ENCODE results near the gene IL19. TPM values are rescaled to one million over a fixed set of nuclear protein-coding genes. Genes with fewer than 3 reads are reported as not detected.
"Not testable (repeated sequence)": the region's sequence is repeated elsewhere in the genome, so short reads cannot be mapped to it uniquely, and the experiment has no call there.

Gene IL19
- polyA plus RNA-seq, 3 donors = 0.54 to 0.96 (median 0.89) TPM

DNA sequence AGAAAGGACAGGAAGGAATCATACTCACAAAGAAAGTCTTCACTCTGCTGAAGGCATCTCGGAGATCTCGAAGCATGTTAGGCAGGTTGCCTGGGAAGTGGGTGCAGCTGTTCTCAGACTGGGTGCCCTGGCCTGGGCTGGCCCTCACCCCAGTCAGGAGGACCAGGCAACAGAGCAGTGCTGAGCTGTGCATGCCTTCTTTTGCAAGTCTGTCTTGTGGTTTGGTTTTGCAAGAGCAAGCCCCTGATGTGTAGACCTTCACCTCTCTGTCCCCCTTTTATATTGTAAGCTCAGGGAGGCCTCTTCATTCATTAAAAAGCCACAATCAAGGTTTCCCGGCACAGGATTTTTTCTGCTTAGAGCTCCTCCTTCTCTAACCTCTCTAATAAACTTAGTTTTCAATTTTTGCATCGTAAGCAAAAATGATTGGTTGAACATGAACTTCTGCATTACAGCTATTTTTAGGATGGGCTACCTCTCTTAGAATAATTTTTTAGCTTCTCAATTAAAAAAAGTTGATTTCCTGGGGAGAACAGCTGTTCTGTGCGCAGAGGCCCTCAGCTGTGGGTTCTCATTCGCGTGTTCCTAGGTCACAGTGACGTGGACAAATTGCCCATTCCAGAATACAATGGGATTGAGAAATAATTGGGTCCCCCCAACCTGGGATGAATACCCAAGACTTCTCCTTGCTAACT lies 1.8 kb downstream of the IL19 start, which contains the start of gene IL10:
Gene IL10, minus strand, starts transcription at position 252 of the 695 bp plus-strand sequence. Its CDS starts 59 bp downstream, at position 193.
- DNase-seq (ENCODE audit: low read depth in 3 of 3, low spot score in 2 of 3) = no peak

DNA sequence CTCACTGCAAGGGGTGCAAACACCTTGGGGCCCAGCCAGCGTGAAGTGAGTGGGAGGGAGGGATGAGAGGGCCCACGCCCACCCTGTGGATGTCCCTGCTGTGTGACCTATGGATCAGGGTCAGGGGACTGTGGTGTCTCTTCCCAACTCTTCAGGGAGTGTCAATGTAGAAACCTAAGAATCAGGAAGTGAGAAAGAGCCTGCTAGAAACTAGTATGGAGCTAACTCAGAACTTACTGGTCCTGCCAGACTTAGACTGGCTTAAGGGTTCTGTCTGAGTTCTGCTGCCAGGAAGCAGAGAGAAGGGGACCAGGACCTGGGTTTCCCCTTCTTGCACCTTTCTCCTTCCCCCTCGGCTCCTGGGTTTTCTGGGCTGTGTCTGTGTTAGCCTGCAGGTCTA lies 3.5 kb downstream of the IL19 start:
- DNase-seq (ENCODE audit: low read depth in 3 of 3, low spot score in 2 of 3) = no peak

DNA sequence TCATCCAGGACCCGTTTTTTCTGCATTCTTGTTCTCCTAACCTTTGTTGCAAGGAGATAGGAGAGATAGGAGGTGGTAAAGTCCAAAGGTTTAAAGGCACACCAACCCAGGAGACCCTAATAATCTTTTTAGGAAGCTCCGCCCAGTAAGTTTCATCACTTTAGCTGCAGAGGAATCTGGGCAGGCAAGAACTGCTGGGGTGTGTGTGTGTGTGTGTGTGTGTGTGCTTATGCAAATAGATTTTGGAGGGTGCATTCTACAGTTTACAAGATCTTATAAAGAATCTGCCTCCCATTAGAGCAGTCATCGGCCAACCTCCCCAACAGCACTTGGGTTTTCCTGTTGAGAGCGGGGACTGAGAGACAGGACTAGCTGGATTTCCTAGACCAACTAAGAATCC lies 5.7 kb downstream of the IL19 start:
- no peak for DNase-seq (ENCODE audit: low read depth in 3 of 3, low spot score in 2 of 3)

DNA sequence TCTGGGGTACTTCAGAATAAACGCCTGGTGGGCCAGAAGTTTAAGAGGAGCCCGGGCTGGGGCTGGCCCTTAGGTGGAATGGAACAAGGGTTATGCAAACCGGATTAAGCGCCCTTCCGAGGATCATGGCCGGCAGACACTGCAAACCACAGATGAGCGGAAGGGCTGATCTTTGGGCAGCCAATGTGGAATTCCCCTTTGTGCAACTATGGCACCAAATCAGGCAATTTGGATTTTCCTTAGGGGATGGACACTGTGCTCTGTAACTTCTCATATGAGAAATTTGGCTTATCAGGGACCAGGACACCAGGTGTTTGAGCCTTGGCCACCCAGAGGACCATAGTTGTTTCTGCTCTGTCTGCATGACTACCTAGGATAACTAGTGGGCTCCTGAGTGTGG lies 7.5 kb downstream of the IL19 start:
- DNase-seq (ENCODE audit: low read depth in 3 of 3, low spot score in 2 of 3) = no peak

DNA sequence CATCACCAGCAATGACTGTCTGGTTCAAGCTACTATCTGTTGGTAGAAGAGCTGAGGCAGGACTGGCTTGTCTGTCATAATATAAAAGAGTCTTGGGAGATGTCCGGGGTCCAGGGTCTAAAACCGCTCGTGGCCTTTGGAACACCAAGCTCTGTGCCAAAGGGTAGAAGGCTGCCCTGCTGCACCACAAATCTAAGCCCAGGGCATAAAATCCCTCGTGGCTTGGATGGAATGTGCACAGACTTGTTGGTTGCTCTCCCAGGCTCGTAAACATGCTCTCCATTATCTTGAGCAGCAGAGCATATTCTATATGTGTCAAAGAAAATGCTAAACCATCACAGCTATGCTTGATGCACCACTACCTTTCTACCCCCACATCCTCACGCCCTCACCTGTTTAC lies 8.3 kb downstream of the IL19 start:
- not testable (repeated sequence) for DNase-seq (ENCODE audit: low read depth in 3 of 3, low spot score in 2 of 3)

DNA sequence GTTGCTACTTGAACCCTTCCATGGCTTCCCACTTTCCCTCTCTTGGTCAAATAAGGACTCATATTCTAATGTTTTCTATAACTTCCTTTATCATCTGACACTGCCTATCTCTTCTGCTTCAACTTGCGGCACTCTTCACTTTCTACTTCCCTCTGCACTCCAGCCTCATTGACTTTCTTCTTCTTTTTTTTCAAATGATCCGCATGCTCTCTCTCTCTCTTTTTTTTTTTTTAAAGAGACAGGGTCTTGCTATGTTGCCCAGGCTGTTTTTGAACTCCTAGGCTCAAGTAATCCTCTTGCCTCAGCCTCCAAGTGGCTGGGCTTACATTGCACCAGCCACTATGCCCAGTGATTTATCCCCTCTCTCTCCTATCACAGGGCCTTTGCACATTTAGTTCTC lies 9.1 kb downstream of the IL19 start:
- DNase-seq (ENCODE audit: low read depth in 3 of 3, low spot score in 2 of 3) = no peak

DNA sequence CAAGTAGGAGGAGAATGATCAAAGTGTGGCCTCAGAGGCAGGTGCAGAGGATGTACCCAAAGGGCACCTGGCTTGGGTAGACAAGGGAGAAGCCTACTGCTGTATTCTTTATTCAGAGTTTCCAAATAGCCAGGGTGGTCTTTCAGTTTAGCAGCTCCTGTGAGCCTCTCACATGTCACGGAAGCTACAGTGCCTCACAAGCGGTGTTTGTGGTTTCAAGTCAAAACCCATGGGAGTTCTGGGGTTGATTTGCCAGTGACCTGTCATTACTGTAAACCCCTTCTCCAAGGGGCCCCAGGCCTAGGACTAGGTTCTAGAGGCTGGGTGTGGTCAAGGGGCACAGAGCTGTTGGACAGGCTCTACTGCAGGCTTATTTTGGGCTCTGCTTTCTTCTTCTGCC lies 11.9 kb downstream of the IL19 start:
- DNase-seq (ENCODE audit: low read depth in 3 of 3, low spot score in 2 of 3) = no peak

DNA sequence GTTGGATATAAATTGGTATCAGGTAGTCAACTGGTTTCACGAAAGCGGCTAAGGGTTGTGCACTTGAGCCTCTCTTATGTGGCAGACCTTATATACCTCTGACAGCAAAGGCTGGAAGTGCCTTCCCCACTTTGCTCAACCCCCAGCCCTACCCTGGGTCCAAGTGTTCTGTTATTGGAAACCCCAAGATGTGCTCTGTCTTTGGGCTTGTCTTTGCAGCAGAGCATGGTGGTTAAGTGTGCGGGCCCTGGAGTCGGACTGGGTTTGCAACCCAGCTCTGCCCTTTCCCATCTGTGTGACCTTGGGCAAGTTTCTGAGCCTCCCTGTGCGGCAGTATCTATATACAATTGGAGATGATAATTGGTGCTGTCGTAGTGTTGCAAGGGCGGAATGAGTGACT lies 12.9 kb downstream of the IL19 start:
- no peak for DNase-seq (ENCODE audit: low read depth in 3 of 3, low spot score in 2 of 3)

DNA sequence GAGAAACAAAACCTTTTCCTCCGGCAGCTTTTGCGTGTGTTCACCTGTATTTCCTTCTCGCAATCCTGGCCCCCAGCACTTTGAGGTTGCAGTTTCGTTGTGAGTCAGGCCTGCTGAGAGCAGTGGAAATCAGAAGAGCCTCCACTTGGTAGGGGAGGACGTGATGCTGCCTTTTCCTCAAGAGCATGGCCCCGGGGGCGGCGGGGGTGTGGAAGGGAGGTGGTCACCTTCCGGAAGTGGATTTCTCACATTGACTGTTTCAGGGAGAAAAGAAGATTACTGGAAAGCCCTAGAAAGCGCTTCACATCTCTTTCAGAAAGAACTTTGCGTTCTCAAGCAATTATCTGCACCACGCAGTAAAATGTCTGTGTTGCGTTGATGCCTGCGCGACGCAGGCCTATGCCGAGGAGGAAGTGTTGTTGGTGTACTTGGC lies 13.9 kb downstream of the IL19 start:
- DNase-seq (ENCODE audit: low read depth in 3 of 3, low spot score in 2 of 3) = no peak

DNA sequence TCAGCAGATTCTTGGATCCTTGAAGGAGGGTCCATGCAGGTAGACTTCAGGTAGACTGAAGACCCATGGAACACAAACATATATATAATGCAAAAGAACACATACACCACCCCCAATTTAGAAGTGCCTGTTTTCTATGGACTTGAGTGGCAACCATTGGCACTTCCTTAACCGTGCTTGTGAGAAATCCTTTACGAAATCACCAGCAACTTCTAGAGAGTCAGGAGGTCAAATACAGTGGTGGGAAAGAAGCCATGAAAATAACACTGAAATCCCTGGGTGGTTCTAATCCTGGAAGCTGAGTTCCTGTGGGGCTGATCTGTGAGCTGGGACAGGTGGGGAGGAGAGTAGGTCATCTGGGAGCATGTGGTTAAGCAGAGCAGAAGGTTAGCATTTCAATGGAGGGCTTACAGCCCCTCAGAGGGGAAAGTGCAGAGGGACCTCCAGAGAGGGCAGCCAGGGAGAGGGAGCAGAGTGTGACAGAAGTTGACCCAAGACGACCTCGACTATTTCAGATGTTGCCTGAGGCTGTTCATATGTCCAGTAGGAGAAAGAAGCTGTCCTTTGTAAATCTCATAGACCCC lies 14.7 kb downstream of the IL19 start:
- no peak for DNase-seq (ENCODE audit: low read depth in 3 of 3, low spot score in 2 of 3)

DNA sequence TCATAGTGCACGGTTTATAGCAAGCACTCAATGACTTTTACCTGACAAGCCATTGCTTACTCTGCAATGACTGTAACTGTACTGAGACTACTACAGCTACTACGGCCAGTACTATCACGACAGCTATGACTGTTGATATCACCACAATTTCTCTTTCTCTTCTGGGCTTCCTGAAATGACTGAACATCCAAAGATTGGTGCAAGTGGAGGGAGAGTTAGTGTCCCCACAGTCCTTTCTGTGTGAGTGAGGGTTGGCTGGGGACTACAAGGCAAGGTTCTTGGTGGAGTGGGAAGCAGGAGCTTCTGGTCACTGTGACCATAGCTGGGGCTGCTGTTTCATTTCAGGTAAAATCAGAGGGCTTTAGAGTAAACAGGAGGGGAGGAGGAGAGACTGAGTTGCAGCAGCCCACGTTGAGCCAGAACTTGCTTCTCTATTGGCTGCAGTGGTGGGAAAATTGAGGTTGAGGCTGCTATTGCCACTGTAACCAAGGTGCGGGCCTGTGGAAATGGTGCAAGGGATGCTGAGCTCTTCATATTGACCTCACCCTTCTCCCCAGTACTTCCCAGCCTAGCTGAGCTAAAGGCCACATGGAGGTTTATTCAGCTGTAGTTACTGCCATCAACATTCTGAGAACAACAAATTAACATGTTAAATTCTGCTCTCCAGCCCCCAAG lies 15.8 kb downstream of the IL19 start:
- no peak for DNase-seq (ENCODE audit: low read depth in 3 of 3, low spot score in 2 of 3)

DNA sequence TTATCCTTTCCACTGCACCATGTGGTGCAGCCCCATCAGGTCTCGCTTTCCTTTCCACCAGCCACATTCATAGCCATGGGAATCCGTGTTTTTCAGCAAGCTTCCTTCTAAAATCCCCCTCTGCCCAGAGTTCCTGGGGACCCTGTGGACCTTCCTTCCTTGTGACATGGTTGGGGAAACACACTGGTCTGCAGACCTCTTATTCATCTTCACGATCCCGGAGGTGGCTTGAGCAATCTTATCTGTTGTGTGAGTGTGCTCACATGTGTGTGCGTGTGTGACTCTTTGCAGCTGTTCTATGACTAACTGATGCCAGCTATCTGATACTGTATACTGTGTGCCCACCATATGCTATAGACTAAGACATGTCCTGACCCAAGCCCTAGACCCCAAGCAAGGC lies 17.3 kb downstream of the IL19 start:
- DNase-seq (ENCODE audit: low read depth in 3 of 3, low spot score in 2 of 3) = no peak

DNA sequence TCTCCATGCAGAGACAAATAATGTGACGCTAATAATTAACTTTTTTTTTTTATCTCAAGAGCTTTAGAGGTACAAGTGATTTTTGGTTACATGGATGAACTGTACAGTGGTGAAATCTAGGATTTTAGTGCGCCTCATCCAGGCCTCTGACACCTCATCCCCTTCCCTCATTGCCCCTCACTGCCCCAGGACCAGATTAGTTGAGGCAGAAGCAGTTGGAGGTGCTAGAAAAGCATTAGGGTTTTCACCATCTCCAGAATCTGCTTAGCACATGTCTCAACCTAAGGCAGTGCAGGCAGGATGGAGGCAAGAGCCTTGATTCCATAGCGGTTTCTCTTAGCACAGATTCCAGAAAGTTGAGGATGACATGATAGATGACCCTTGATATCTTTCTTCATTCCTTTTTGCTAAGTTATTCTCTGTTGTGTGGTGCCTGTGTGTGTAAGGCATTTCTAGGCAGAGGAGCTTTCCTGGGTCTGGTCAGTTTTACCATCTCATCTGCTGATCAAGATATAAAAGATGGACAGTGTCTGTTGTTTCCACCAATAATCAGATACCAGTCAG lies 18.0 kb downstream of the IL19 start:
- no peak for DNase-seq (ENCODE audit: low read depth in 3 of 3, low spot score in 2 of 3)

DNA sequence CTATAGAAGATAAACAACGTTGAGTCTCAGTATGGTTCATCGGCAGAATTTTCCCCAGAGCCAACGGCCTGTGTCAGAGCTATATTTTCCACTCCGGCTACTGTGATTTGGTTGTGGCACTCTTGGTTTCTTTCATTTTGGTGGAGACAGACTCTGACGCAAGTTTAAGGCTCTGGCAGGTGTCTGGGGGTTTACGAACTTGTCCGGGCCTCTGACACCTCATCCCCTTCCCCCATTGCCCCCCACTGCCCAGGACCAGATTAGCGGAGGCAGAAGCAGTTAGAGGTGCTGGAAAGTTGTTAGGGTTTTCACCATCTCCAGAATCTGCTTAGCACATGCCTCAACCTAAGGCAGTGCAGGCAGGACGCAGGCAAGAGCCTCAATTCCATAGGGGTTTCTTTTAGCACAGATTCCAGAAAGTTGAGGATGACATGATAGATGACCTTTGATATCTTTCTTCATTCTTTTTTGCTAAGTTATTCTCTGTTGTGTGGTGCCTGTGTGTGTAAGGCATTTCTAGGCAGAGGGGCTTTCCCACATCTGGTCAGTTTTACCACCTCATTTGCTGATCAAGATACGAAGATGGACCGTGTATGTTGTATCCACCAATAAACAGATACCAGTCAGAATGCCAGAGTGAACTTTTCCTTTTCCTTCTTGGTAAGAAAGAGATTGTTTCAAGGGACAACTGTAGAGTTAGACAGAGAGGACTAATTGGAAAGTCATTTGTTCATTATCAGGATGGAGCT lies 20.1 kb downstream of the IL19 start:
- no peak for DNase-seq (ENCODE audit: low read depth in 3 of 3, low spot score in 2 of 3)

DNA sequence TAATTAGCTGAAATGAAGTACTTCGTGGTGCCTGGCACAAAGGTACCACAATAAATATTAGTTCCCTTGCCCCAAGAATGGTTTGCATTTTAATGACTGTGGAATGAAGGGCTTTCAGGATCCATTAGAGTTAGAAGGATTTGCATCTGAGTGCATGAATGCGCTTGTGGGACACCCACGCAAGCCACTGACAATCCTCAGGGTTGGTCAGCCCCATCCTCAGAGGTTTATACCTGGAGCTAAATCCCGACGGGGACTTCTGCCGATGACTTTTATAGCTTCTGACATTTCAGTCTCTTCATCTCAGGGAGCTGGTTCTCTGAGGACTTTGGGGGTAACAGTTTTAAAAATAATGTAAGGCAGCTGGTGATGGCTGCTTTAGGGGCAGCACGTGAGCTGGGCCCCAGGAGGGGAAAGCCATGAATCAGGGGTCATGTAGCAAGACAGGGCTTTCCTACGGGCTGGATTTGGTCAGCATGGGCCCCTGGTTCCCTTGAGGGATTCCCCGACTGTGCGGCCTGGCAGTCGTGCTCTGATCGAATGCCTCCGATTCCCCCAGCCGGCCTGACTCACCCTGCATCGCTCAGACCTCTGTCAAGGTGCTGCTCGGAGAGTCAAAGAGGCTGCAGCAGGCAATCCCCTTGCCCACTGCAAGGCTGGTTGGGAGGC lies 22.5 kb downstream of the IL19 start:
- DNase-seq (ENCODE audit: low read depth in 3 of 3, low spot score in 2 of 3) = no peak

DNA sequence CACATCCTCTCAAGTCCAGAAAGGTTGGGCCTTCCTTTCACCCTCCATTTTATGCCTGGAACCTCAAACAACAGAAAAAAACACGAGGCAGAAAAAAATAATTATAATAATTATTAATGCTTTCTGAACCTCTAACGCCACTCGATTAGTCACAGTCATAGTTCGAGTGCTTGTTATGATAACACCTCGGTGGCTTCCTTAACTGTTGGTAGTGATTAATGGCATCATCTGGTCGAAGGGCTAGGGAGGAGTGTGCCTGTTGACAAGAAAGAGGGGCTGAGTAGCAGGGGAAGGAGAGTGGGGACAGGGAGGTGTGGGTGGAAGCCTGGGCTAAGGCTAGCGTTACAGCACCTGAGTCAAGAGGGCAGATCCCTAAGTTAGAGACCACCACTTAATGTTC lies 23.0 kb downstream of the IL19 start:
- DNase-seq (ENCODE audit: low read depth in 3 of 3, low spot score in 2 of 3) = no peak

DNA sequence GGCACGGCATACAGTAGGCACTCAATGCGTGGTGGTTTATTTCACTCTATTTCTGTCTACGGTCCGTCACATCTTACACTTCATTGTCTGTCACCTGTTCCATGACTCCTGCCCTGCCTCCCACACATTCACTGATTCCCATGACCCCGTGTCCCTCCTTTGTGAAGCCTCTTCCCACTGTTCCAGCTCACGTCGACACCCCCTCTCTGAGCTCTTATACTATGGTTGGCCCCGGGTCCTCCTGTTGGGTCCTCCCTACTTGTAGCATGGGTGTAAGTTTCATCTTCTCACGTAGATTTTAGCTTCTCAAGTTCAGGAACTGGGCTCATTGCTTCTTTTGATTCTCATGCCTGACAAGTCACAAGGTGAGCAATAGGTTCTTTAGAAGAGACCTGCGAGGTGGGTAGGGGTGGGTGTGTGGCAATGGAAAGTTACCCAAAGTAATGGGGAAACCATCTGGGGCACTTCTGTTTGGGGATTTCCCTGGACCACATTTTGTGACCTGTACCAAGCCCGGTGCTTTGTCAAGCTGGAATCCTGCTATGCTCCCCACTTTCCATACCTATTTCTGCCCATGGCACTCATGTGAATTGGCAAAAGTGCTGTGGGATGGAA lies 23.8 kb downstream of the IL19 start:
- no peak for DNase-seq (ENCODE audit: low read depth in 3 of 3, low spot score in 2 of 3)

DNA sequence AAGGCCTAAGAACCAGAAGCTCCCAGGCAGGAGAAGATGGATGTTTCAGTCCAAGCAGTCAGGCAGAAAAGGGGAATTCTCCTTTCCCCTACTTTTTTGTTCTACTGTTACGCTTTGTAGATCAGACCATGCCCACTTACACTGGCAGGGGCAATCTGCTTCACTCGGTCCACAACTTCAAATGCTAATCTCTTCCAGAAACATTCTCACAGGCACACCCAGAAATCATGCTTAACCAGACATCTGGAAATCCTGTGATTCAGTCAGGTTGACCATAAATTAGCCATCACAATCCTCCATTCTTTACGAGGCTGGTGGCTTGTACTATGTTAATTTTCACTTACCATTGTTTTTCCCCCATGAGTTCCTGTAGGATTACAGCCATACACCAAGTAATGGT lies 25.5 kb downstream of the IL19 start:
- no peak for DNase-seq (ENCODE audit: low read depth in 3 of 3, low spot score in 2 of 3)

DNA sequence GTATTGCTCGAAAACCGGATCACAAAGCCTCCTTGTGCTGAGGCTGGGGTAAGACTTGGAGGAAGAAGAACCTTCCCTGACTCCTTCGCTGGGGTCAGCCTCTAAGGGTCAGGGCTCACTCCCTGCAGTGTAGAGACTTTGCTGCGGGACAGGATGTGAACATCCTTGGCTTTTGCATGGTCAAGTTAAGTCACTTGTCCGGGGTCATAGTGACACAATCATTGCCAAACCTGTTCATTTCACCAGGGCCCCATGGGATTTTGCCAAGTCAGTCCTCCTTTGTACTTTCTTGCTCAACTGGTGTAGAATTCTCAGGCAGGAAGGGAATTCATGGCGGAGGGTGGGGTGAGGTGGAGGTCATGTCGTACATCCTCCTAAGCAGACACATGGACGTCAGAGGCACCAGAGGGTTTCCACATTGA lies 26.4 kb downstream of the IL19 start:
- DNase-seq (ENCODE audit: low read depth in 3 of 3, low spot score in 2 of 3) = no peak

Measured in right renal cortex interstitium (tissue), 3 donors.